Neural progenitor cell (in vitro differentiated cells): ENCODE results near the gene KCNJ16. TPM values are rescaled to one million over a fixed set of nuclear protein-coding genes. Genes with fewer than 3 reads are reported as not detected.

Experiments used
- DNase-seq: peaks from one replicate; pipeline ENCODE4 v3.0.0-alpha.2; 2016; ENCODE audit warnings: low spot score
- H2AFZ ChIP-seq: fragments of 200-600 bp; sonication (generic); replicated peaks from 2 replicates; pipeline ENCODE4 v1.6.1; 2016; ENCODE audit warnings: antibody characterized with exemption
- H3F3A ChIP-seq: fragments of 200-600 bp; sonication (generic); 2 replicates; pipeline ENCODE4 v1.6.1; 2016; ENCODE audit warnings: antibody characterized with exemption, low read depth
- H3K27ac ChIP-seq: fragments of 200-600 bp; sonication (generic); 2 replicates; pipeline ENCODE4 v1.5.1; 2016; ENCODE audit warnings: mild to moderate bottlenecking
- H3K27me3 ChIP-seq: fragments of 200-600 bp; sonication (generic); 2 replicates; pipeline ENCODE4 v1.6.1; 2016; ENCODE audit warnings: mild to moderate bottlenecking, moderate library complexity
- H3K36me3 ChIP-seq: fragments of 200-600 bp; sonication (generic); 2 replicates; pipeline ENCODE4 v1.5.1; 2016
- H3K4me1 ChIP-seq: fragments of 200-600 bp; sonication (generic); 2 replicates; pipeline ENCODE4 v1.6.1; 2016; ENCODE audit warnings: mixed run types
- H3K4me2 ChIP-seq: fragments of 200-600 bp; sonication (generic); 2 replicates; pipeline ENCODE4 v1.6.1; 2016
- H3K4me3 ChIP-seq: fragments of 200-600 bp; sonication (generic); 2 replicates; pipeline ENCODE4 v1.5.1; 2016
- H3K79me2 ChIP-seq: fragments of 200-600 bp; sonication (generic); 2 replicates; pipeline ENCODE4 v1.6.1; 2016; ENCODE audit warnings: low read depth
- H3K9ac ChIP-seq: fragments of 200-600 bp; sonication (generic); 2 replicates; pipeline ENCODE4 v1.6.1; 2016
- H3K9me3 ChIP-seq: fragments of 200-600 bp; sonication (generic); 2 replicates; pipeline ENCODE4 v1.5.1; 2016; ENCODE audit warnings: low read depth
- H4K20me1 ChIP-seq: fragments of 200-600 bp; sonication (generic); 2 replicates; pipeline ENCODE4 v1.6.1; 2016; ENCODE audit warnings: low read depth
- H3K27ac Mint-ChIP-seq: 3 replicates; pipeline ENCODE4 v1.8.0; 2021; ENCODE audit warnings: mixed read lengths
- H3K27me3 Mint-ChIP-seq: 2 replicates; pipeline ENCODE4 v1.8.0; 2022; ENCODE audit warnings: low read depth, mild to moderate bottlenecking, inconsistent platforms, moderate library complexity, mixed read lengths; ENCODE audit not compliant: insufficient read depth
- H3K36me3 Mint-ChIP-seq: 3 replicates; pipeline ENCODE4 v1.8.0; 2021; ENCODE audit warnings: mixed read lengths
- H3K4me1 Mint-ChIP-seq: 3 replicates; pipeline ENCODE4 v1.8.0; 2021; ENCODE audit warnings: mixed read lengths
- H3K4me3 Mint-ChIP-seq: 3 replicates; pipeline ENCODE4 v1.8.0; 2021; ENCODE audit warnings: mild to moderate bottlenecking, moderate library complexity, mixed read lengths
- H3K9me3 Mint-ChIP-seq: 3 replicates; pipeline ENCODE4 v1.8.0; 2020; ENCODE audit warnings: mixed read lengths
- CTCF ChIP-seq: fragments of 200-600 bp; sonication (generic); IDR thresholded peaks from 2 replicates; pipeline ENCODE4 v1.5.1; 2017; ENCODE audit warnings: antibody characterized with exemption, mild to moderate bottlenecking
- EZH2 ChIP-seq: fragments of 200-600 bp; sonication (generic); IDR thresholded peaks from 2 replicates; pipeline ENCODE4 v1.6.1; 2017; ENCODE audit warnings: antibody characterized with exemption, mild to moderate bottlenecking, moderate library complexity
- EZH2phosphoT487 ChIP-seq: fragments of 200-600 bp; sonication (generic); IDR thresholded peaks from 2 replicates; pipeline ENCODE4 v1.6.1; 2017; ENCODE audit warnings: antibody characterized with exemption
- total RNA-seq: library from RNA; depleted of rRNA; stranded (reverse); fragments of >200 nt; gene quantifications from 2 replicates; pipeline ENCODE4 v1.2.3, GENCODE V29; 2015; ENCODE audit warnings: low replicate concordance

The KCNJ16 gene
- total RNA-seq, 1 donor from 2014 or later = not detected

GRCh38 chr17:70074236-70074830 lies 692 bp upstream of the KCNJ16 start:
- TF ChIP-seq EZH2 (no peak), CTCF (no peak), EZH2phosphoT487 (no peak)
- Histone ChIP-seq H3K27me3 (no peaks in the 10 kb centered on the region), H3K9ac (no peak overlapping the region), H3K4me1 (no peaks in the 10 kb centered on the region), H2AFZ (no peak overlapping the region), H3K27ac (no peak overlapping the region), H3K36me3 (no peaks in the 10 kb centered on the region), H3F3A (no peaks in the 10 kb centered on the region), H3K4me3 (no peak overlapping the region), H4K20me1 (no peaks in the 10 kb centered on the region), H3K79me2 (no peaks in the 10 kb centered on the region), H3K4me2 (no peak overlapping the region), H3K9me3 (no peaks in the 10 kb centered on the region)
- no peaks in the 10 kb centered on the region for H3K9me3 Mint-ChIP-seq
- H3K4me3 Mint-ChIP-seq = no peak overlapping the region
- no peaks in the 10 kb centered on the region for H3K36me3 Mint-ChIP-seq
- no peak for DNase-seq
- H3K27ac Mint-ChIP-seq = no peak overlapping the region
- peaks cover 5% of the 10 kb centered on the region for H3K4me1 Mint-ChIP-seq
- no peaks in the 10 kb centered on the region for H3K27me3 Mint-ChIP-seq

GRCh38 chr17:70076189-70076588 lies 1.2 kb downstream of the KCNJ16 start:
- Mint-ChIP-seq H3K36me3 (no peaks in the 10 kb centered on the region), H3K27ac (no peak overlapping the region), H3K4me3 (no peak overlapping the region), H3K27me3 (no peaks in the 10 kb centered on the region), H3K9me3 (no peaks in the 10 kb centered on the region), H3K4me1 (peaks cover 3% of the 10 kb centered on the region)
- TF ChIP-seq CTCF (no peak), EZH2 (no peak), EZH2phosphoT487 (no peak)
- DNase-seq = no peak
- no peaks in the 10 kb centered on the region for H3K27me3 ChIP-seq
- H2AFZ ChIP-seq = no peak overlapping the region
- H3K79me2 ChIP-seq = no peaks in the 10 kb centered on the region
- no peak overlapping the region for H3K27ac ChIP-seq
- no peak overlapping the region for H3K4me3 ChIP-seq
- no peaks in the 10 kb centered on the region for H3K9me3 ChIP-seq
- no peak overlapping the region for H3K4me2 ChIP-seq
- no peak overlapping the region for H3K9ac ChIP-seq
- H3K4me1 ChIP-seq = no peaks in the 10 kb centered on the region
- H4K20me1 ChIP-seq = no peaks in the 10 kb centered on the region
- H3F3A ChIP-seq = no peaks in the 10 kb centered on the region
- H3K36me3 ChIP-seq = no peaks in the 10 kb centered on the region

GRCh38 chr17:70076831-70077230 lies 1.8 kb downstream of the KCNJ16 start:
- Mint-ChIP-seq H3K27ac (no peak overlapping the region), H3K27me3 (no peaks in the 10 kb centered on the region)

More at GRCh38 chr17:70076831-70077230, 1.8 kb downstream of the KCNJ16 start:
- no peak overlapping the region for H3K4me3 Mint-ChIP-seq
- no peak overlapping the region for H2AFZ ChIP-seq
- H3K9ac ChIP-seq = no peak overlapping the region
- DNase-seq = no peak
- H3K4me3 ChIP-seq = no peak overlapping the region
- H3K9me3 ChIP-seq = no peaks in the 10 kb centered on the region
- H3K36me3 Mint-ChIP-seq = no peaks in the 10 kb centered on the region
- H3K9me3 Mint-ChIP-seq = no peaks in the 10 kb centered on the region
- H3K79me2 ChIP-seq = no peaks in the 10 kb centered on the region
- H3K4me1 ChIP-seq = no peaks in the 10 kb centered on the region
- no peaks in the 10 kb centered on the region for H3K27me3 ChIP-seq
- H3K36me3 ChIP-seq = no peaks in the 10 kb centered on the region
- no peaks in the 10 kb centered on the region for H4K20me1 ChIP-seq
- no peak overlapping the region for H3K27ac ChIP-seq
- no peak overlapping the region for H3K4me2 ChIP-seq
- TF ChIP-seq CTCF (no peak), EZH2 (no peak)
- H3F3A ChIP-seq = no peaks in the 10 kb centered on the region
- peaks cover 3% of the 10 kb centered on the region for H3K4me1 Mint-ChIP-seq
